H1 (cell line): ENCODE data around the gene KLHDC7B. TPM values are rescaled to one million over a fixed set of nuclear protein-coding genes. Genes with fewer than 3 reads are reported as not detected.

Experiments used
- CTCF ChIA-PET: fragments of 300-600 bp; sonication (Branson Sonifier 250); formaldehyde crosslinking; loops from one replicate; lab custom pipeline; 2021; ENCODE audit not compliant: partially characterized antibody; lab: Charles Lee
- POLR2A ChIA-PET: fragments of 300-600 bp; sonication (Branson Sonifier 250); formaldehyde crosslinking; loops from one replicate; lab custom pipeline; 2021; ENCODE audit warnings: inconsistent platforms; ENCODE audit not compliant: partially characterized antibody; lab: Charles Lee
- DNase-seq, 2 experiments: peaks; one replicate each; pipeline versions ENCODE4 v3.0.0 to v3.0.0-alpha.2; 2010 to 2022; ENCODE audit warnings: low spot score in 2 of 2, low read depth in 1 of 2, mixed read lengths in 1 of 2
- FAIRE-seq: peaks from 2 replicates; lab custom pipeline; 2011; peaks lifted over from hg19 to GRCh38; lab: Jason Lieb, UNC
- H2AFZ ChIP-seq: 2 replicates; pipeline ENCODE4 v1.8.1; 2012; ENCODE audit warnings: low read length, inconsistent platforms
- H2AK5ac ChIP-seq: 2 replicates; pipeline ENCODE4 v1.6.1; 2013; ENCODE audit warnings: low read depth, low read length
- H2BK120ac ChIP-seq: replicated peaks from 2 replicates; pipeline ENCODE3; 2013; ENCODE audit warnings: low read depth, low read length, inconsistent platforms
- H2BK12ac ChIP-seq: 2 replicates; pipeline ENCODE4 v1.6.1; 2013; ENCODE audit warnings: low read depth, low read length
- H2BK15ac ChIP-seq: 2 replicates; pipeline ENCODE4 v1.6.1; 2013; ENCODE audit warnings: low read length
- H2BK20ac ChIP-seq: 2 replicates; pipeline ENCODE4 v1.6.1; 2013; ENCODE audit warnings: low read length
- H2BK5ac ChIP-seq: 2 replicates; pipeline ENCODE4 v1.6.1; 2013; ENCODE audit warnings: low read depth, low read length
- H3K14ac ChIP-seq: 2 replicates; pipeline ENCODE4 v1.6.1; 2013; ENCODE audit warnings: inconsistent platforms; ENCODE audit not compliant: insufficient read length
- H3K18ac ChIP-seq: 2 replicates; pipeline ENCODE4 v1.6.1; 2013; ENCODE audit warnings: low read length; ENCODE audit errors: extremely low read depth
- H3K23ac ChIP-seq: 2 replicates; pipeline ENCODE4 v1.6.1; 2013; ENCODE audit warnings: inconsistent platforms; ENCODE audit not compliant: insufficient read length
- H3K23me2 ChIP-seq: 2 replicates; pipeline ENCODE4 v1.6.1; 2013; ENCODE audit warnings: low read depth, low read length
- H3K27ac ChIP-seq: 2 replicates; pipeline ENCODE4 v1.6.1; 2011; ENCODE audit warnings: low read depth, low read length, inconsistent platforms
- H3K27me3 ChIP-seq, 4 experiments: replicated peaks in 1 of 4; 1 replicate in 1 of 4; 2 replicates in 3 of 4; pipeline versions ENCODE4 v1.6.1 to v1.8.1; 2011 to 2013; ENCODE audit warnings: low read length in 3 of 4, mild to moderate bottlenecking in 3 of 4, inconsistent platforms in 2 of 4, mixed read lengths in 2 of 4, moderate library complexity in 1 of 4; ENCODE audit not compliant: control insufficient read depth in 3 of 4, insufficient read depth in 3 of 4; ENCODE audit errors: extremely low read depth in 1 of 4
- H3K36me3 ChIP-seq, 4 experiments: 2 replicates each; pipeline versions ENCODE4 v1.6.1 to v1.8.1; 2011 to 2013; ENCODE audit warnings: mild to moderate bottlenecking in 4 of 4, low read length in 3 of 4, moderate library complexity in 2 of 4, control low read depth in 1 of 4, inconsistent platforms in 1 of 4; ENCODE audit not compliant: insufficient read depth in 4 of 4, control insufficient read depth in 2 of 4
- H3K4ac ChIP-seq: replicated peaks from 2 replicates; pipeline ENCODE3; 2013; ENCODE audit warnings: low read length, low read depth, mixed read lengths, inconsistent platforms; ENCODE audit not compliant: insufficient read length
- H3K4me1 ChIP-seq, 4 experiments: replicated peaks in 1 of 4; 1 replicate in 1 of 4; 2 replicates in 3 of 4; pipeline versions ENCODE4 v1.6.1 to v1.8.1; 2011 to 2013; ENCODE audit warnings: low read length in 3 of 4, inconsistent platforms in 2 of 4, mixed read lengths in 1 of 4; ENCODE audit not compliant: insufficient read depth in 4 of 4, control insufficient read depth in 3 of 4
- H3K4me2 ChIP-seq, 2 experiments: 2 replicates each; pipeline versions ENCODE4 v1.6.1 to v1.8.1; 2011 to 2013; ENCODE audit warnings: low read depth in 2 of 2, low read length in 2 of 2, control low read depth in 1 of 2, inconsistent platforms in 1 of 2, mild to moderate bottlenecking in 1 of 2; ENCODE audit not compliant: insufficient read depth in 1 of 2
- H3K4me3 ChIP-seq, 4 experiments: fragments of 200-600, 300-600 bp in 1 of 4; sonication (generic), shearing (Covaris generic), sonication (Bioruptor Twin) in 1 of 4; 2 replicates each; pipeline versions ENCODE4 v1.5.1 to v1.8.1; 2011 to 2016; ENCODE audit warnings: low read length in 4 of 4, low read depth in 3 of 4, control low read depth in 2 of 4, inconsistent platforms in 2 of 4, mild to moderate bottlenecking in 2 of 4, mixed read lengths in 1 of 4, moderate library complexity in 1 of 4; ENCODE audit not compliant: insufficient read depth in 2 of 4; ENCODE audit errors: extremely low read depth in 1 of 4
- H3K56ac ChIP-seq: replicated peaks from 2 replicates; pipeline ENCODE3; 2013; ENCODE audit warnings: low read depth, mild to moderate bottlenecking, mixed read lengths, low read length, inconsistent platforms; ENCODE audit not compliant: insufficient read length
- H3K79me1 ChIP-seq: 2 replicates; pipeline ENCODE4 v1.6.1; 2013; ENCODE audit warnings: low read depth, low read length, control low read depth
- H3K79me2 ChIP-seq, 2 experiments: 2 replicates each; pipeline versions ENCODE4 v1.6.1 to v1.8.1; 2012 to 2013; ENCODE audit warnings: low read length in 2 of 2, mild to moderate bottlenecking in 2 of 2, inconsistent platforms in 1 of 2; ENCODE audit not compliant: insufficient read depth in 2 of 2, control insufficient read depth in 1 of 2
- H3K9ac ChIP-seq, 4 experiments: replicated peaks in 1 of 4; 1 replicate in 1 of 4; 2 replicates in 3 of 4; pipeline versions ENCODE4 v1.6.1 to v1.8.1; 2011 to 2013; ENCODE audit warnings: low read depth in 3 of 4, low read length in 3 of 4, control low read depth in 2 of 4, mild to moderate bottlenecking in 2 of 4, moderate library complexity in 2 of 4, inconsistent platforms in 1 of 4; ENCODE audit errors: extremely low read depth in 1 of 4
- H3K9me3 ChIP-seq, 2 experiments: 2 replicates each; pipeline versions ENCODE4 v1.6.1 to v1.8.1; 2012 to 2013; ENCODE audit warnings: mild to moderate bottlenecking in 2 of 2, moderate library complexity in 2 of 2, control low read depth in 1 of 2, inconsistent platforms in 1 of 2, low read depth in 1 of 2, low read length in 1 of 2, mixed read lengths in 1 of 2; ENCODE audit not compliant: insufficient read depth in 2 of 2
- H4K20me1 ChIP-seq, 2 experiments: replicated peaks in 1 of 2; 2 replicates each; pipeline versions ENCODE3 to v1.8.1; 2011 to 2013; ENCODE audit warnings: inconsistent platforms in 2 of 2, low read length in 2 of 2, mild to moderate bottlenecking in 1 of 2; ENCODE audit not compliant: insufficient read depth in 2 of 2, control insufficient read depth in 1 of 2
- H4K5ac ChIP-seq: 2 replicates; pipeline ENCODE4 v1.6.1; 2013; ENCODE audit warnings: low read length, low read depth, mixed read lengths, inconsistent platforms; ENCODE audit not compliant: insufficient read length
- H4K8ac ChIP-seq: 2 replicates; pipeline ENCODE4 v1.8.0; 2013; ENCODE audit warnings: mild to moderate bottlenecking, moderate library complexity, low read length, inconsistent platforms; ENCODE audit not compliant: insufficient read depth; ENCODE audit errors: extremely low read depth
- H4K91ac ChIP-seq: replicated peaks from 2 replicates; pipeline ENCODE3; 2013; ENCODE audit warnings: low read length, mixed read lengths, inconsistent platforms; ENCODE audit not compliant: insufficient read length
- CBX5 ChIP-seq: fragments of 300-800, 300-1000 bp; sonication (generic); IDR thresholded peaks from 2 replicates; pipeline ENCODE4 v1.7.1; 2016; ENCODE audit warnings: antibody characterized with exemption, low read length, low read depth
- CHD1 ChIP-seq: IDR thresholded peaks from 2 replicates; pipeline ENCODE4 v1.6.1; 2012; ENCODE audit warnings: low read depth, low read length, improper control_type of control experiment
- EP300 ChIP-seq, 2 experiments: IDR thresholded peaks; 1 replicate in 1 of 2; 2 replicates in 1 of 2; pipeline ENCODE4 v1.6.1; 2011 to 2012; ENCODE audit warnings: low read depth in 2 of 2, low read length in 2 of 2, mild to moderate bottlenecking in 2 of 2, borderline replicate concordance in 1 of 2, inconsistent platforms in 1 of 2, moderate library complexity in 1 of 2
- GABPA ChIP-seq: IDR thresholded peaks from 2 replicates; pipeline ENCODE4 v1.6.1; 2011; ENCODE audit warnings: mild to moderate bottlenecking, low read length, moderate library complexity, borderline replicate concordance; ENCODE audit not compliant: insufficient read depth
- KDM1A ChIP-seq: fragments of 200-600, 300-600 bp; sonication (generic); IDR thresholded peaks from 2 replicates; pipeline ENCODE4 v1.7.1; 2016; ENCODE audit warnings: mild to moderate bottlenecking, low read length, borderline replicate concordance
- PHF8 ChIP-seq: fragments of 200-600 bp; sonication (generic); conservative IDR thresholded peaks from 2 replicates; pipeline ENCODE4 v1.7.1; 2012; ENCODE audit warnings: low read depth, mild to moderate bottlenecking, inconsistent platforms, low read length, moderate library complexity
- RBBP5 ChIP-seq: IDR thresholded peaks from 2 replicates; pipeline ENCODE4 v1.7.1; 2012; ENCODE audit warnings: low read depth, mild to moderate bottlenecking, inconsistent platforms, low read length, moderate library complexity, borderline replicate concordance
- SRF ChIP-seq: IDR thresholded peaks from 2 replicates; pipeline ENCODE4 v1.6.1; 2011; ENCODE audit warnings: mild to moderate bottlenecking, low read depth, low read length, moderate library complexity
- SUZ12 ChIP-seq: fragments of 200-600 bp; sonication (generic); IDR thresholded peaks from 2 replicates; pipeline ENCODE4 v1.6.1; 2012; ENCODE audit warnings: mild to moderate bottlenecking, inconsistent platforms, low read length, moderate library complexity, mixed read lengths
- TBP ChIP-seq: IDR thresholded peaks from 2 replicates; pipeline ENCODE4 v1.6.1; 2011; ENCODE audit warnings: low read depth, low read length, improper control_type of control experiment
- WGBS, 2 experiments: shearing (Covaris generic) in 1 of 2; methylation state at CpG; one replicate each; pipeline versions ENCODE4 v1.1.6 to v1.1.7; 2013 to 2015; ENCODE audit warnings: low lambda C conversion rate in 2 of 2, mixed read lengths in 2 of 2, inconsistent platforms in 1 of 2, low coverage in 1 of 2, missing lambda C conversion rate in 1 of 2; ENCODE audit not compliant: insufficient replicate concordance in 2 of 2, insufficient coverage in 1 of 2, insufficient read length in 1 of 2; ENCODE audit errors: extremely low coverage in 1 of 2, missing lambda C conversion rate in 1 of 2; 5-methylcytosine and 5-hydroxymethylcytosine counted together
- polyA plus RNA-seq, 7 experiments: library from polyadenylated mRNA; depleted of rRNA in 3 of 7; stranded (reverse) in 5 of 7; unstranded in 2 of 7; fragments of >200 nt in 5 of 7; fragments of 200-250 nt in 2 of 7; gene quantifications; 1 replicate in 5 of 7; 2 replicates in 1 of 7; 4 replicates in 1 of 7; pipeline versions ENCODE4 v1.2.1 to v1.2.3, GENCODE V29; 2011 to 2013; ENCODE audit warnings: missing spikeins in 2 of 7, mixed read lengths in 2 of 7
- total RNA-seq: library from RNA; stranded (reverse); fragmentation: NEBNext Ultra II Directional; extraction: Animal tissue kit (Norgen Biotek cat#: 25700); gene quantifications from 2 replicates; pipeline ENCODE4 v1.2.1, GENCODE V29; 2021

KLHDC7B gene
- total and polyA plus RNA-seq, 2 of the 8 experiments (the other 6 are each of a cell fraction or from before 2014, with no cell fraction given): not detected

DNA sequence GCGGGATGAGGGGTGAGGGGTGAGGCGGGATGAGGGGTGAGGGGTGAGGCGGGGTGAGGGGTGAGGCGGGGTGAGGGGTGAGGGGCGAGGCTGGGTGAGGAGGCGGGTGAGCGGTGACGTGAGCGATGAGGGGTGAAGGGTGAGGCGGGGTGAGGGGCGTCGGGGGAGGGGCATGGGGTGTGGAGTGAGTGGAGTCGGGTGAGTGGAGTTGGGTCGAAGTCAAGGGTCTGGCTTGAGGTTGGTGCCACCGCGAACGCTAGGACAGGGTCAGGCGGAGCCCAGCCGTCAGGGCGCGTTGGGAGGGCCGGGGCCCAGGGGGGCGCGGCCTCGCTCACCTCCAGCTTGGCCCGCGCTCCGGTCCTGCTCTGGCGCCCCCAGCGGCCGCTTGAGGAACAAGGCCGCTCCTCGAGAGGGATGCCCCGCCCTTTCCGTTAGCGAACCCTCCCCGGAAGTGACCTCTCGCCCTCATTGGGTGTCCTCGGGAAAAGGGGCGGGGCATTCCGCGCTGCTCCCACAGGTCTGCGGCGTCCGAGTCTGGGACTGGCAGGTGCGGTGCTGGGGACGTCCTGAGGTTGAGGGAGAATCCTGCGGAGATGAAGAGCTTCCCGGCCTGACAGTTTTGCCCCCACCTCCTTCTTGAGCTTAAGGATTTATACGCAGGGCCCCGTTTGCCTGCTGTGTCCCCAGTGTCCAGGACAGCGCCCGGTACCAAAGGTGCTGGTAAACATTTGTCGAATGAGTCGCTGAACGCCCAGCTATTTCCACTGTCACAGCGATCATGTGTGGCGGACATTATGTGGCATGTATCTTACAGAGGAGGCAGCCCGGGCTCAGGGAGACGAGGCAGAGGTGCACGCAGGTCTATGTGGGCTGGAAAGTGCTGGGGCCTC lies 17.1 kb downstream of the KLHDC7B start, which contains the start of gene SYCE3:
SYCE3 (minus strand) TSS at position 397 of the 890 bp plus-strand sequence. CDS start 6,514 bp downstream, outside the sequence.
- Histone ChIP-seq H3K4ac (no peak within 1 kb of the TSS), H4K5ac (no peak within 1 kb of the TSS), H3K4me1 (peaks cover 0 to 3% (median 0%) of the 10 kb centered on the region in 4 experiments; a peak in 2 of 7 replicates), H3K4me3 (peak within 1 kb of the TSS; percentile 33 to 77 (median 71); a peak in 7 of 8 replicates), H2BK5ac (no peak within 1 kb of the TSS), H2AFZ (peak within 1 kb of the TSS; percentile 47; the same call in 1 of the 2 replicates), H2BK12ac (0 out of 2 replicates have a peak within 1 kb of the TSS, but pooled peaks have one; percentile 19), H3K23me2 (peaks cover 3% of the 10 kb centered on the region; the same call in 1 of the 2 replicates), H2AK5ac (no peak within 1 kb of the TSS), H3K4me2 (peak within 1 kb of the TSS; percentile 72 to 95), H3K36me3 (no peaks in the 10 kb centered on the region; a peak in 1 of 8 replicates), H3K23ac (no peak within 1 kb of the TSS), H2BK15ac (no peak within 1 kb of the TSS), H3K27ac (no peak within 1 kb of the TSS), H4K20me1 (no peaks in the 10 kb centered on the region), H3K14ac (no peak within 1 kb of the TSS), H2BK20ac (no peak within 1 kb of the TSS), H3K56ac (no peak within 1 kb of the TSS), H3K9me3 (no peaks in the 10 kb centered on the region), H4K8ac (no peak within 1 kb of the TSS; the same call in 1 of the 2 replicates), H3K79me1 (no peaks in the 10 kb centered on the region), H4K91ac (no peak within 1 kb of the TSS), H3K79me2 (no peaks in the 10 kb centered on the region), H3K9ac (peak within 1 kb of the TSS in 1 of 4 experiments; percentile 8; a peak in 1 of 7 replicates), H3K18ac (no peak within 1 kb of the TSS; the same call in 1 of the 2 replicates), H3K27me3 (peaks cover 0 to 5% (median 3%) of the 10 kb centered on the region in 4 experiments; a peak in 5 of 7 replicates), H2BK120ac (no peak within 1 kb of the TSS)
- CTCF ChIA-PET: interaction anchor here (0.6 to 4.8 kb wide), 34 partner anchors 10 to 344 kb away, joined by 3 to 84 read pairs (median 4); partner anchors contain the start of genes CPT1B, KLHDC7B, SCO2 and SHANK3
- FAIRE-seq: no peak
- POLR2A ChIA-PET: interaction anchor here (1.4 to 5.4 kb wide), 4 partner anchors 10 to 37 kb away, joined by 7 to 37 read pairs (median 12); partner anchors contain the start of genes CHKB, CPT1B and SCO2
- WGBS, 2 experiments: 3% methylated on average over 25 of the region's 61 CpGs; no CpG with 5 or more reads in 1 of the 2 experiments
- DNase-seq: peak; percentile 88 to 100
- TF ChIP-seq GABPA (peak; percentile 69; the same call in 1 of the 2 replicates), PHF8 (no peak), CBX5 (no peak), CHD1 (no peak), KDM1A (no peak), SUZ12 (no peak), TBP (0 out of 2 replicates have a peak, but pooled peaks have one; percentile 43), EP300 (IDR thresholded peaks at IDR 0.05; ENCODE audit: borderline replicate concordance in 1 of 2, low read depth in 2 of 2, low read length in 2 of 2) (no peak), SRF (no peak), RBBP5 (no peak)
